C4-2B (cell line): ENCODE results near the gene RNF207.
A peak's percentile ranks its signal among the peaks of the same experiment; 100 is the strongest.

ENCODE experiments used
- H3K27ac ChIP-seq: fragments of 450-650 bp; 2 replicates; pipeline ENCODE4 v1.5.1; 2017
- CTCF ChIP-seq: fragments of 450-650 bp; conservative IDR thresholded peaks from 2 replicates; pipeline ENCODE4 v1.5.1; 2017; ENCODE audit warnings: mild to moderate bottlenecking
- ZFX ChIP-seq: fragments of 450-650 bp; IDR thresholded peaks from 2 replicates; pipeline ENCODE4 v1.6.1; 2017

Gene RNF207

GRCh38 chr1:6224718-6225117 lies 18.8 kb downstream of the RNF207 start:
- H3K27ac ChIP-seq = no peak overlapping the region
- TF ChIP-seq ZFX = no peak
- no peak for TF ChIP-seq CTCF

GRCh38 chr1:6225651-6226050 lies 19.7 kb downstream of the RNF207 start:
- no peak overlapping the region for H3K27ac ChIP-seq
- no peak for TF ChIP-seq ZFX
- no peak for TF ChIP-seq CTCF

GRCh38 chr1:6233376-6233775 lies 27.5 kb downstream of the RNF207 start:
- TF ChIP-seq ZFX (no peak), CTCF (no peak)
- H3K27ac ChIP-seq = no peak overlapping the region

GRCh38 chr1:6234502-6235295 lies 28.8 kb downstream of the RNF207 start:
- no peak for TF ChIP-seq ZFX
- no peak for TF ChIP-seq CTCF
- peak overlapping the region; percentile 84 for H3K27ac ChIP-seq

GRCh38 chr1:6235296-6235677 lies 29.4 kb downstream of the RNF207 start:
- peak overlapping the region; percentile 84 for H3K27ac ChIP-seq

GRCh38 chr1:6237093-6237492 lies 31.2 kb downstream of the RNF207 start:
- no peak overlapping the region for H3K27ac ChIP-seq
- TF ChIP-seq ZFX (no peak), CTCF (no peak)

More at GRCh38 chr1:6235296-6235677, 29.4 kb downstream of the RNF207 start:
- TF ChIP-seq CTCF (no peak), ZFX (no peak)

- no peak for TF ChIP-seq ZFX
- TF ChIP-seq CTCF = no peak
- H3K27ac ChIP-seq = no peak overlapping the region
These were observed 33.4 kb downstream of the RNF207 start for GRCh38 chr1:6239213-6239752.
